Stimulated activated CD8-positive, alpha-beta memory T cell treated with anti-CD3 and anti-CD28 coated beads, Interleukin-2, amount 100 ng/mL, for 48 hours (primary cell): Measurements from ENCODE around the gene FCGBP.

Experiments used
- DNase-seq, 2 donors: peaks; one replicate each; pipeline ENCODE4 v3.0.0-alpha.2; 2020; ENCODE audit warnings: low read depth in 2 of 2

The FCGBP gene

DNA sequence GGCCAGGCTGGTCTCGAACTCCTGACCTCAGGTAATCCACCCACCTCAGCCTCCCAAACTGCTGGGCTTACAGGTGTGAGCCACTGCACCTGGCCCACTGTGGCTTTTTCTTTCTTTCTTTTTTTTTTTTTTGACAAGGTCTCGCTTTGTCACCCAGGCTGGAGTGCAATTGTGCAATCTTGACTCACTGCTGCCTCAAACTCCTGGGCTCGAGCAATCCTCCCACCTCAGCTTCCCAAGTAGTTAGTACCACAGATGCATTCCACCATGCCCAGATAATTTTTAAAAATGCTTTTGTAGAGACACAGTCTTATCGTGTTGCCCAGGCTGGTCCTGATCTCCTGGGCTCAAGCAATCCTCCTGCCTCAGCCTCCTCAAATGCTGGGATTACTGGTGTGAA is 12.1 kb upstream of the FCGBP start:
- DNase-seq = no peak

DNA sequence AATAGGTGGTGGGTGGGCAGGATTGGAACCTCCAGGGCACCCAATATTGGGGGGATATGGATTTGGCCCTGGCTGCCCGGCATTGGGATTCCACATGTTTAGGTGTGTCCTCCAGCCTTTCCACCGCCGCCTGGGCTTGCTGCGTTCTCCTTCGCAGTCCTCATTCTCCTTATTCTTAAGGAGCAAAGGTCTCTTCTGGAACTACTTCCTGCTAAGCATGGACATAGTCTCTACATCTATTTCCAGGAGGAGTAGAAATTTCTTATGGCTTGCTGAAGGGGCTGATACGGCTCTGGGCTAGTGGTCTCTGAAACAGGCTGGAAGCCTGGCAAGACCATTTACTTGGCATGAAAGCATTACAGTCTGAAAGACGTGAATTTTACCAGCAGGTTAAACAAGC is 9.2 kb upstream of the FCGBP start:
- DNase-seq = no peak

DNA sequence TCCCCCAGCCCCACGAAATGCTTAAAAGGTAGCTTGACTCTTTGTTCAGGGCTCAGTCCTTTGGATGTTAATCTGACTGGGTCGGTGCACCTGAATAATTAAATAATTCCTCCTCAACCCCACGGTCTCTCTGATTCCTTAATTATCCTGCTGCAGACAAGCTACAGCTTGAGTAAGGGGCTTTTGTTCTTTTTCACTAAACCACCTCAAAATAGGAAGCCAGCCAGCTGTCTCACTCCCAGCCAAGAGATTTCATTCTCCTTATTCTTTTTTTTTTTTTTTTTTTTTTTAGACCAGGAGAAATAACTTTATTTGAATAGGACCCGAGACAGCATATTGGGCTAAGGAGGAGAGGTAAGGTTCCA is 7.9 kb upstream of the FCGBP start:
- no peak for DNase-seq

DNA sequence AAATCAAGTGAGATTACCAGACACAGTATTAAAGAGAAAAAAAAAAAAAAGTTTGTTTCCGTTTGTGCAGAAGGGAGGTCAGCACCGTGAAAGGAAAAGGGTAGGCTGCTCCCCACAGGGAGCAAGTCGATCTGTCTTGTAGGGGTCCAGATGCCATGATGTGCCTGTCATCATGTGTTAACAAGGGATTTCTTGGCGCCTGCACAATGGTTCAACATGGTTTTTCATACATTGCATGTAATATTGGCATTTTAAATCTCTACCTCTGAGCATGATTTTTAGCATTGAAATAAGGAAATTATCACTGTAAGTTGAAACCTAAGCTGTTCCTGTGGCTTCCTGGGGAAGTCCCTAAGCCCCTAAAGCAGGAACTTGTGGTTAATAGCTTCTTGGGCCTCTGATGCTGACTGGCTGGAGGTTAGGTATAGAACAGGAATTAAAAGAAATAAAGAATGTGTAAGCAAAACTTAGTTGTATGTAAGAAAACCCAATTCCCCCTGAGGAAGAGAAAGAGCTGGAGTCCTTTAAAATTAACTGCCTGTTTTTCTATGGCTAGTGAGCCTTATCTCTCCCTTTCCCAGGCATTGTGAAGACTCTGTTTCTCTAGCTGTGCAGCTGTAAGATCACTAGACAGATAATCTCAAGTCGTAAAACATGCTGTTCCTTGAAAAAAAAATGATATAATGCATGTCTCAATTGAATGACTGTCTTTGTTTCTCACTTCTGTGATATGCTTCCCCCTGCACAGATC is 7.4 kb upstream of the FCGBP start:
- no peak for DNase-seq

DNA sequence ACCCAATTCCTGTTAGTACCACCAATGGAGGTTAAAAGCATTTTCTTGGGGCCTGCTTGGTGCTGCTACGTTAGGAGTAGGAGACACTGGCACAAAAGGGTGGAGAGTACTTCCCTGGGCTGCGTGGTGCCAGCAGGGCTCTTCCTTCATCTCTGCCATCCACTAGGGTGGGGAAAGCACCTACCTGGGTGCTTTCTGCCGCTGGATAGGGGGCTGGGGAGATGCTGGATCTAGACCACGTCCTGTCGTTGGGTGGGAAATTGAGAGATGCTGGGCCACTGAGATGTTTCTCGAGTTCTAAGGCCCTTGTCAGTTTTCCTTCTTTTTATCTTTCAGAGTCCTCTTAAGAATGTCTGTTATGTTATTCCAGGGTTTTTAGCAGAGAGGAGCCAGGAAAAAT is 6.7 kb upstream of the FCGBP start:
- DNase-seq = no peak

DNA sequence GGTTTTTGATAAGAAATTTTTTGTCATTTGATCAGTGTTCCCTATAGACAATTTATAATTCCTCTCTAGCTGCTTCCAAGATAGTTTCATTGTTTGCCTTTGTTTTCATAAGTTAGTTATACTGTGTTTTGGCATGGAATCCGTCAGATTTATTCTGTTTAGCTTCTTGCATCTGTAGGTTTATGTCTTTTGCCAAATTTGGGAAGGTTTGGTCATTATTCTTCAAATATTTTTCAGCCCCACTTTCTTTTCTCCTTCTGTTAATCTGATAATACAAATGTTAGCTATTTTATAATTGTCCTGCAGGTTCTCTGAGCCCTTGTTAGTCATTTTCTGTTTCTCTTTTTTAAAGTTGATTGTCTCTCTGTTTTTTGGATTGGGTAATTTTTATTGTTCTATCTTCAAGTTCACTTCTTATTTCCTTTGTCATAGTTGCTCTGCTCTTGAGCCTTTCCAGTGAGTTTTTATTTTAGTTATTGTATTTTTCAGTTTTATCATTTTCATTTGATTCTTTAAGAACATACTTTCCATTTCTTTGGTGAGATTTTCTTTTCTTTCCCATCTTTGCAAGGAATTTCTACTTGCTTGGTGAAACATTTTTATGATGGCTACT is 5.9 kb upstream of the FCGBP start:
- DNase-seq = no peak

DNA sequence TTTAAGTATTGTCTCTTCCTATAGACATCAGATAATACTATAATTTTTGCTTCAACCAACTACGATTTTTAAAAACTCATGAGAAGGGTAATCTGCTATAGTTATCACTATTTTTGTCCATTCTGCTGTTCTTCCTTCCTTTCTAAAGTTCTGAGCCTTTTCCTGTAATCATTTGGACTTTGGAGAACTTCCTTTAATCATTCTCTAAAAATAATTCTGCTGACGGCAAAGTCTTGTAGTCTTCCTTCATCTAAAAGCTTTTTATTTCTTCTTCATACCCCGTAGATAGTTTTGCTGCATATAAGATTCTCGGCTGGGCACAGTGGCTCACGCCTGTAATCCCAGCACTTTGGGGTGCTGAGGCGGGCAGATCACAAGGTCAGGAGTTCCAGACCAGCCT is 5.1 kb upstream of the FCGBP start:
- DNase-seq = no peak

DNA sequence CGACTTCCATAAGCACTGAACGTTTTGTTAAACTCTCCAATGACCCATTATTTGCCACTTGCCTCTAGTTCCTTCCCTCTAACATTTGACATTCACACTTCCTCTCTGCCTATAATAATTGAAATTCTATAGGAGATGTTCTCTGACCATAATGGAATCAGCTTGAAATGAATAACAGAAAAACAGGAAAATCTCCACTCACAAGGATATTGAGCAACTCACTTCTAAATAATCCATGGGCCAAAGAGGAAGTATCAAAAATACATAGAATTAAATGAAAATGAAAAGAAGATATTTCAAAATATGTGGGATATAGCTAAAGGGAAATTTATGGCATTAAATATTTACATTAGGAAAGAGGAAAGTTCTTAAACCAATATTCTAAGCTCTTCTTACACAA is 3.4 kb upstream of the FCGBP start:
- DNase-seq = no peak

DNA sequence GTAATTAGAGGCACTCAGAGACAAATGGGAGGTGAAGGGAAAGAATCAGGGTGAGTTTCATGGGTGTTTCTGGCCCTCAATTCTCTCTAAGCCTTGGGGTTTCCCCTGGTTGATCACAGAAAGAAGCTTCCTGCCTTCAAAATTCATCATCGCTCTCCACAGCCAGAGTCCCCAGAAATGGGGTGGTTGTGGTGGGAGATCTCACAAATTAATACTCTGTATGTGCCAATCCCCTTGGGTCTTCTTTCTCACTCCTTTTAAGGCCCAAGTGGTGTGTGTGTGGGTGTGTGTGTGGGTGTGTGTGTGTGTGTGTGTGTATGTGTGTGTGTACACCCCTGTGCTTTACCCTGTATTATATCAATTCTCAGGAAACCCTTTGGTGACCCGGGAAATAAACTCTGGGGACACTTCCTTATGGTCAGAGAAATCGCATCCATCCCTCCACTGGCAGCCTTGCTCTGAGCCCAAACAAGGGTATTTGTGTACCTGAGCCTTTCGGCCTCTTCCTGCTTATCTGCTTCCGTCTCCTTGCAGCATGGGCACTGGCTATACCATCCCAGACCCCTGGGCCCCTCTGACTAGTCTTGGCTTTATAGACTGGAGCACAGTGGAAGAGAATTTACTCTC is 2.8 kb upstream of the FCGBP start:
- peak in 1 of 2 donors; percentile 13 for DNase-seq

DNA sequence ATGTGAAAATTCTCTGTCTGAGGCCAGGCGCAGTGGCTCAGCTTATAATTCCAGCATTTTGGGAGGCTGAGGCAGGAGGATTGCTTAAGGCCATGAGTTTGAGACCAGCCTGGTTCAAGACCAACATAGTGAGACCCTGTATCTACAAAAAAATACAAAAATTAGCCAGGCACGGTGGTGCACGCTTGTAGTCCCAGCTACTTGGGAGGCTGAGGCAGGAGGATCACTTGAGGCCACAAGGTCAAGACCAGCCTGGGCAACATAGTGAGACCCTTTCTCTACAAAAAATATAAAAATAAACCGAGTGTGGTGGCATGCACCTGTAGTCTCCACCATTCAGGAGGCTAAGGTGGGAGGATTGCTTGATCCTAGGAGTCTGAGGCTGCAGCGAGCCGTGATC is 2.2 kb upstream of the FCGBP start:
- DNase-seq = no peak

DNA sequence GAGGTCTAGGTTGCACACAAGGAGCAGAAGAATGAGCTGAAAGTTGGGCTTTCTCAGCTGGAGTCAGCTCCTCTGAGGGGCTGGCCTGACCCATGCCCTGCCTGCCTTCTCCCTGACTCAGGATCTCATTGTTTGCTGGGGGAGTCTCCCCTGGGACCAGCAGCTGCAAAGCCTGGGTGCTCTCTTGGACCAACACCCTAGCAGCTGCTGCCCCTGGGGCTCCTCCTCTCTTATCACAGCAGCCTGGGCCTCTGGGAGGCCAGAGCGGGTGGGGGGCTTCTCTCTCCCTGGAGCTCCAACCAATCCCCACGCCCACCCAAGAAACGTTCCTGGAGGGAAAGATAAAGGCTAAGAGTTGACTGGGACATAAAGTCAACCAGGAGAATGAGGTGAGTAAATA is 1.6 kb upstream of the FCGBP start:
- no peak for DNase-seq

DNA sequence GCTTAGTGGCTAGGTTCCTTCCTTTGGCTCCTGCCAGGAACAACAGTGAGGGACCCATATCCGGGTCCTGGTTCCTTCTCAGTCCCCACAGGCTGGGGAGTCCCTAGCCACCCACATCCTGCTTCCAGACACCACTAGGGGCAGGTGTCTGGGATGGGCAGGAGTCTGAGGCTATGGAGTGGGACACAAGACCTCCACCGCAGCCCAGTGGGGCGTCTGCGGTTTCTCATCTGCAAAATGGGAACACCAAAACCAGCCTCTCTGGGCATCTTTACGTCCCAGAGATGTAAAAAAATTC is 879 bp upstream of the FCGBP start:
- DNase-seq = no peak

DNA sequence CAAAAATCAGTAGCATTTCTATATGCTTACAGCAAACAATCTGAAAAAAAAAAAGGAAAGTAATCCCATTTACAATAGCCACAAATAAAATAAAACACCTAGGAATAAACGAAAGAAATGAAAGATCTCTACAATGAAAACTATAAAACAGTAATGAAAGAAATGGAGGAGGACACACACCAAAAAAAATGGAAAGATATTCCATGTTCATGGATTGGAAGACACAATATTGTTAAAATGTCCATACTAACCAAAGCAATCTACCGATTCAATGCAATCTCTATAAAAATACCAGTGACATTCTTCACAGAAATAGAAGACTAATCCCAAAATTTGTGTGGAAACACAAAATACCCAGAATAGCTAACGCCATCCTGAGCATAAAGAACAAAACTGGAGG is 4.7 kb downstream of the FCGBP start:
- no peak for DNase-seq

DNA sequence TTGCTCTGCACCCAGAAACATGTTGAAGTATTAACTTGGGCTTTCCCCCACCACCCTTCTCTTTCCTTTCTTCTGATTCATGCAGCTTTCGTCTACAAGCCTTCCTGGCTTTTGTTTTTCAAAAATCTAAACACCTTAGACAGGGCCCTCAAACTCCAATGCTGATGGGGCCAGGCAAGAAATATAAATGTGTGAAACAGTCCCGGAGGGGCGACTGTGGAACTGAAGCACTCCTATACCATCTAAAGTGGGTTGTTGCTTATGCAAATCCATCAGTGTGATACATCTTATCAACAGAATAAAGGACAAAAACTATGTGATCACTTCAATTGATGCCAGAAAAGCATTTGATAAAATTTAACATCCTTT is 6.1 kb downstream of the FCGBP start:
- no peak for DNase-seq

DNA sequence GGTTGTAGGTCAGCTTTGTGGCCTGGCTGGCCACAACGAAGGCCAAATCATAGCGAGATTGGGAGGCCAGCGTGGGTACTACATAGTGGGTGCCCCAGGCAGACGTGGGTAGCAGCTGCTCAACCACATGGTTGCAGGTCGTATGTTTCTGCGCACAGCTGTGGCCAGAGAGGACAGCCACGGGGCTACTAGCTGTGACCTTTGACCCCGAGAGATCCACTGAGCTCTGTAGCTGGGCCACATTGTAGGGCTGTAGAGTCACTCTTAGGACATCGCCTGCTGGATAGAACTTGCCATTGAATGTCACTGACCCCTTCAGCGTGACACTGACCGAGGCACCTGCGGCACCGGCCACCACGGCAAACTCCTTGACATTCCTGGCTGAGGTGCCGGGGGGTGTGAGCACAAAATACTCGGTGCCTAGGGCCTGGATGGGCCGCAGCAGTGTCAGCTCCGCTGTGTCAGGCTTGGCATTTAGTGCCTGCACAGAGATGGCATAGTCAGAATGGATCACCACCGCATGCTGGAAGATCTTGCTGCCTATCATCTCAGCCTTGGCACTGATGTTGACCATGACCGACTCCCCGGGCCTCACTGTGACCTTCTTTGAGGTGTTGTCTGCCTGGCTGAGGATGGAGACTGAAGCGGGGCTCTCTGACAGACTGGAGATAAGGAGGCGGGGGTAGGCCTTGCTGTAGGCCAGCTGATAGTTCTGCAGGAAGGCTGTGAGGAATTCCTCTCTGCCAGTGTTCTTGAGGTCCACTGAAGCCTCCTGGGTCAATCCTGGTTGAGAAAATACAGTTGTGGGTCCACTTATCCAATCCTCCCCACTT is 6.7 kb downstream of the FCGBP start:
- no peak for DNase-seq

DNA sequence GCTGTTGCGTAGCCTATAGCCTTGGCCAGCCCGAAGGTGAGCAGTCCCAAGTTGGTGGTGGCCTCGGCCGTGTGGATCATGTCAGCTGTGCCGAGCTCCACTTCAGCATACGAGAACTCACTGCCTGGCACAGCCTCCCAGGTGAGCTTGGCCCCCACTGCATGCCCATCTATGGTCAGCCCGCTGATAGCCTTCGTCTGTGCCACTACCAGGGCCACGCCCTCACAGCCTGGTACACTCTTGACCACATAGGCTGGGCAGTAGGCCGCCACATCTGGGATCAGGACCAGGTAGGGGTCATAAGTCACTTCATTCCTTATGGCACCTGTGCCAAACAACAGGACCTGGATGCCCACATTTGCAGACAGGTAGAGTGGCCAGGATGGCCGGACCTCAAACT is 7.4 kb downstream of the FCGBP start:
- no peak for DNase-seq

DNA sequence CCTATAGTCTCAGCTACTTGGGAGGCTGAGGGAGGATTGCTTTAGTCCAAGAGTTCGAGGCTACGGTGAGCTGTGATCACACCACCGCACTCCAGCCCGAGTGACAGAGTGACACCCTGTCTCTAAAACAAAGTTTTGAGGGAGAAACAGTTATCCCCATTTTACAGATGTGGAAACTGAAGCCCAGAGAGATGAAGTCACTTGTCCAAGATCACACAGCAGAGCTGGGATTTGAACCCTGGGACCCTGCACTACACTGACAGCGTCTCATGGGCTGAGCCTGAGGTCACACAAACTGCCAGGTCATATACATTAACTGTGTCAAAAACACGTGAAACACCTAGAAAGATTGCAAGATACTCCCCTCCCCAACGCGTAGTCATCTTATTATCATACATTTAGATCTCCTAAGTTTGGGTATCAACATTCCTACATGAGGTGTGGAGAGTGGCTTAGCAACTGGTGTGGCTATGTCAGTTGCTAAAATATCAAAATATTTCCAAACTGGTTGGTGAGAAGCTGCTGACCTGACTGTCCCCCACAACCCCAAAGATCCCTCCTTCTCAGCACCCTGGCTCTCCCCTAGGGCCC is 8.2 kb downstream of the FCGBP start:
- DNase-seq = no peak

DNA sequence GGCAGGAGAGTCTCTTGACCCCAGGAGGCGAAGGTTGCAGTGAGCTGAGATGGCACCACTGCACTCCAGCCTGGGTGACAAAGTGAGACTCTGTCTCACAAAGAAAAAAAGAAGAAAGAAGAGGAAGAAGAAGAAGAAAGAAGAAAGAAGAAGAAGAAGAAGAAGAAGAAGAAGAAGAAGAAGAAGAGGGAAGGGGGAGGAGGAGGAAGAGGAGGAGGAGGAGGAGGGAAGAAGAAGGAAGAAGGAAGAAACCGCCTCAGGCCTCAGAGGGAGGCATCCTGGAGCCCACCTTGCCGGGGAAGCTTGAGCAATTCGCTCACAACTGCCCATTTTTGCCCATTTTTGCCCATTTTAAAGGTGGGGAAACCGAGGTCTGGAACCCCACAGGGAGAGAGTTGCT is 9.5 kb downstream of the FCGBP start:
- DNase-seq = no peak

DNA sequence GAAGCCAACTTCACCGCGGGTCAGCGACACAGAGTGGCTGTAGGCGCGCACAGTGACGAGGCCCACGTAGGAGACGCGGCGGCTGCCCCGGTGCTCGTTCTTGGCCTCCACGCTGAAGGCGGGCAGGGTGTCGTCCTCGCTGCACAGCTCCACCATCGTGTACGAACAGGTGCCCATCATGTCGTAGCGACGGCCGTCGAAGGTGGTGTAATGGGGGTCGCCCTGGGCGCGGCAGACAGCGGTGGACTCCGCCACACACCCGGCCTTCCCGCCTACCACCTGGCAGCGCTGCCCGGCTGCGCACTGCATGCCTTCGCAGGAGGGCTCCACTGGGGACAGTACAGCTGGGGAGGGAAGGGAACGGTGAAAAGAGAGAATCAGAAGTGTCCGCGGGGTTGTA is 10.0 kb downstream of the FCGBP start:
- no peak for DNase-seq

DNA sequence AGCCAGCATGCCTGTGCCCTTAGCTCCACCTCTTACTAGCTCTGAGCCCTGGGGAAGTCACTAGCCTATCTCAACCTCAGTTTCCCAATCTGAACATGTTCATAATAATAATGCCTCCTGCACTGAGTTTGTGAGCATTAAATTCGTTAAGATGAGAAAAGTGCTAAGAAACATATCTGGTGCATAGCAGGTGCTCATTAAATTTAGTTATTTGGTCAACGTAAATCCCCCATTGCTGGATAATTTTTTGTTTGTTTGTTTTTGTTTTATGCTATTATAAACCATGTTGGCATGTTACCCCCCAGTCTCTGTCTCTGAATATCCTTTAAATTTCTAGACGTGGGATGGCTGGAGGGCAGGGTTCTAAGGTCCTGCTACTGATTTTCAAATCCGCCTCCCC is 10.6 kb downstream of the FCGBP start:
- DNase-seq = no peak

DNA sequence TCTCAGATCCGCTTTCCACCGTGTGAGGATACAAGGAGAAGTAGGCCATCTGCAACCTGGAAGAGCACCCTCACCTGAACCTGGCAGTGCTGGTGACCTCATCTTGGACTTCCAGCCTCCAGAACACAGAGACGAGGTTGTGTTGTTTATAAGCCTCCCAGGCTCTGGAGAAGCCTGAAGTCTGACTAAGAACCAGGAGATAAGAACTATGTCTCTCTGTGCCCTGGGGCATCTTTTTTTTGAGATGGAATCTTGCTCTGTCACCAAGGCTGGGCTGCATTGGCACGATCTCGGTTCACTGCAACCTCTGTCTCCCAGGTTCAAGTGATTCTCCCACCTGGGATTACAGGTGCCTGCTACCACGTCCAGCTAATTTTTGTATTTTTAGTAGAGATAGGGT is 14.5 kb downstream of the FCGBP start:
- DNase-seq = no peak

DNA sequence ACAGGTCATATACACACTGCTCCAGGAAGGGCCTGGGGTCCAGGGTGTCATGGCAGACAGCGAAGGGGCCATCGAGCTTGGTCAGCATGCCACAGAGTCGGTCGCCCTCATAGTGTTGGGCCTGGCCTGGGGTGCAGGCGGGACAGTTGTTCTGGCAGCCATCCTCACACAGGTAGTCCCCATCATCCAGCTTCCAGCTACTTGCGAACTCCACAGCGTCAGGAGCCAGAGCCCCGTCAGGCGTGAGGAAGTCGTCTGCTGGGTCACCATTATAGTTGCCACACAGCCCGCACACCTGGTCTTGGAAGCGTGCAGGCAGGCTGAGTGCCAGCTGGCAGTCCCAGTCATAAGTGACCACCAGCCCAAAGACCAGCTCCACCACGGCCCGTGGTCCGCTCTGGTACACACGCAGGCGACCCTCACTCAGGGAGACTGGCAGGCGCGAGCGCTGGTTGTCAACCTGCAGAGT is 16.2 kb downstream of the FCGBP start:
- no peak for DNase-seq
